ENCODE data around the gene TNFAIP8L3.

TNFAIP8L3 gene

GRCh38 chr15:51096976-51097375, 2.3 kb upstream of the TNFAIP8L3 start:
- Histone ChIP-seq H3K4me3 (ENCODE audit: low read length, poor library complexity, severe bottlenecking) (no peak overlapping the region), H3K9me2 (replicated peaks; ENCODE audit: low read depth, low read length) (no peaks in the 10 kb centered on the region), H4K20me1 (ENCODE audit: insufficient read depth, low read length, poor library complexity, severe bottlenecking) (no peaks in the 10 kb centered on the region), H2AFZ (ENCODE audit: low read length) (no peak overlapping the region), H3K79me2 (ENCODE audit: insufficient read depth, low read length) (no peaks in the 10 kb centered on the region), H3K4me1 (ENCODE audit: insufficient read depth, low read length, poor library complexity, severe bottlenecking) (no peaks in the 10 kb centered on the region), H3K36me3 (ENCODE audit: insufficient read depth, low read length) (no peaks in the 10 kb centered on the region), H3K9me3 (ENCODE audit: insufficient read depth, low read depth, low read length) (no peaks in the 10 kb centered on the region), H3K27me3 (ENCODE audit: insufficient read depth, low read length, poor library complexity, severe bottlenecking) (no peaks in the 10 kb centered on the region), H3K9ac (ENCODE audit: low read depth, low read length, poor library complexity, severe bottlenecking) (no peak overlapping the region), H3F3A (ENCODE audit: low read depth) (no peaks in the 10 kb centered on the region), H3K4me2 (ENCODE audit: low read depth, low read length, poor library complexity, severe bottlenecking) (no peak overlapping the region)
- TF ChIP-seq EZH2phosphoT487 (IDR thresholded peaks at IDR 0.05; ENCODE audit: borderline replicate concordance) (no peak), CTCF (conservative IDR thresholded peaks at IDR 0.05; ENCODE audit: low read length) (no peak)

- no peaks in the 10 kb centered on the region for H3K9me2 ChIP-seq (replicated peaks; ENCODE audit: low read depth, low read length)
- no peaks in the 10 kb centered on the region for H3K9me3 ChIP-seq (ENCODE audit: insufficient read depth, low read depth, low read length)
- no peaks in the 10 kb centered on the region for H3K36me3 ChIP-seq (ENCODE audit: insufficient read depth, low read length)
- no peak overlapping the region for H3K4me3 ChIP-seq (ENCODE audit: low read length, poor library complexity, severe bottlenecking)
- H3K9ac ChIP-seq (ENCODE audit: low read depth, low read length, poor library complexity, severe bottlenecking), result no peak overlapping the region
- no peaks in the 10 kb centered on the region for H3F3A ChIP-seq (ENCODE audit: low read depth)
- TF ChIP-seq CTCF (conservative IDR thresholded peaks at IDR 0.05; ENCODE audit: low read length), result no peak
- no peak for TF ChIP-seq EZH2phosphoT487 (IDR thresholded peaks at IDR 0.05; ENCODE audit: borderline replicate concordance)
- H4K20me1 ChIP-seq (ENCODE audit: insufficient read depth, low read length, poor library complexity, severe bottlenecking), result no peaks in the 10 kb centered on the region
- no peaks in the 10 kb centered on the region for H3K4me1 ChIP-seq (ENCODE audit: insufficient read depth, low read length, poor library complexity, severe bottlenecking)
- H3K4me2 ChIP-seq (ENCODE audit: low read depth, low read length, poor library complexity, severe bottlenecking), result no peak overlapping the region
- no peak overlapping the region for H2AFZ ChIP-seq (ENCODE audit: low read length)
- no peaks in the 10 kb centered on the region for H3K79me2 ChIP-seq (ENCODE audit: insufficient read depth, low read length)
- H3K27me3 ChIP-seq (ENCODE audit: insufficient read depth, low read length, poor library complexity, severe bottlenecking), result no peaks in the 10 kb centered on the region
Measured at GRCh38 chr15:51095681-51096331, 1.1 kb upstream of the TNFAIP8L3 start.

- H3K27me3 ChIP-seq (ENCODE audit: insufficient read depth, low read length, poor library complexity, severe bottlenecking), result no peaks in the 10 kb centered on the region
- no peak overlapping the region for H3K4me2 ChIP-seq (ENCODE audit: low read depth, low read length, poor library complexity, severe bottlenecking)
Measured at GRCh38 chr15:51093839-51094605, 684 bp downstream of the TNFAIP8L3 start.

More at GRCh38 chr15:51093839-51094605, 684 bp downstream of the TNFAIP8L3 start:
- Histone ChIP-seq H3K79me2 (ENCODE audit: insufficient read depth, low read length) (no peaks in the 10 kb centered on the region), H4K20me1 (ENCODE audit: insufficient read depth, low read length, poor library complexity, severe bottlenecking) (no peaks in the 10 kb centered on the region), H2AFZ (ENCODE audit: low read length) (no peak overlapping the region), H3K9me3 (ENCODE audit: insufficient read depth, low read depth, low read length) (no peaks in the 10 kb centered on the region), H3F3A (ENCODE audit: low read depth) (no peaks in the 10 kb centered on the region), H3K4me1 (ENCODE audit: insufficient read depth, low read length, poor library complexity, severe bottlenecking) (no peaks in the 10 kb centered on the region), H3K9ac (ENCODE audit: low read depth, low read length, poor library complexity, severe bottlenecking) (no peak overlapping the region), H3K4me3 (ENCODE audit: low read length, poor library complexity, severe bottlenecking) (no peak overlapping the region), H3K36me3 (ENCODE audit: insufficient read depth, low read length) (no peaks in the 10 kb centered on the region), H3K9me2 (replicated peaks; ENCODE audit: low read depth, low read length) (no peaks in the 10 kb centered on the region)
- TF ChIP-seq EZH2phosphoT487 (IDR thresholded peaks at IDR 0.05; ENCODE audit: borderline replicate concordance) (no peak), CTCF (conservative IDR thresholded peaks at IDR 0.05; ENCODE audit: low read length) (no peak)

All from Loucy (cell line).